Adrenal gland (tissue), 12 donors: ENCODE measurements around the gene DCLK2. TPM values are rescaled to one million over a fixed set of nuclear protein-coding genes. Genes with fewer than 3 reads are reported as not detected.

Experiments used
- DNase-seq, 7 donors: peaks; one replicate each; pipeline ENCODE4 v3.0.0-alpha.2; 2019 to 2020
- H3K27ac ChIP-seq, 5 donors: fragments of 200-600 bp; sonication (generic) in 4 of 5; 1 replicate in 3 of 5; 2 replicates in 2 of 5; pipeline versions ENCODE4 v1.5.1 to v1.8.0; 2016 to 2020; ENCODE audit warnings: mild to moderate bottlenecking in 1 of 5
- H3K27me3 ChIP-seq: fragments of 200-600 bp; 2 replicates; pipeline ENCODE4 v1.8.0; 2021
- H3K36me3 ChIP-seq, 2 donors: fragments of 200-600 bp; replicated peaks in 1 of 2; 1 replicate in 1 of 2; 2 replicates in 1 of 2; pipeline versions ENCODE4 v1.5.1 to v1.8.0; 2018 to 2022
- H3K4me1 ChIP-seq, 2 donors: fragments of 200-600 bp; replicated peaks in 1 of 2; 1 replicate in 1 of 2; 2 replicates in 1 of 2; pipeline versions ENCODE4 v1.5.1 to v1.8.0; 2018 to 2021
- H3K4me3 ChIP-seq, 4 donors: fragments of 200-600 bp; sonication (generic) in 3 of 4; one replicate each; pipeline ENCODE4 v1.5.1; 2016 to 2018
- H3K9me3 ChIP-seq, 3 donors: fragments of 200-600 bp; sonication (generic) in 1 of 3; replicated peaks in 1 of 3; 1 replicate in 2 of 3; 2 replicates in 1 of 3; pipeline versions ENCODE4 v1.5.1 to v1.8.0; 2016 to 2021
- POLR2A ChIP-seq, 2 donors: fragments of 450-650 bp; IDR thresholded peaks; one replicate each; pipeline ENCODE4 v1.6.1; 2017; ENCODE audit warnings: antibody characterized with exemption in 2 of 2, mild to moderate bottlenecking in 2 of 2, moderate library complexity in 1 of 2
- WGBS, 4 donors: extraction: QIAGEN DNeasy Blood & Tissue Kit in 2 of 4; methylation state at CpG; one replicate each; pipeline versions ENCODE4 v1.1.5 to v1.1.7; 2013 to 2017; 5-methylcytosine and 5-hydroxymethylcytosine counted together
- intact Hi-C, 2 donors: fragments of 100-400 bp; cut with DNase I; formaldehyde crosslinking; loops; one replicate each; pipeline versions ENCODE4 v1.14.1 to v1.15.0; 2022 to 2023
- polyA plus RNA-seq, 3 donors: library from polyadenylated mRNA; stranded (reverse); fragments of 200-250 nt in 2 of 3; fragments of 350-450 nt in 1 of 3; fragmentation: Illumina TruSeq in 1 of 3; extraction: RNeasy Lipid Tissue Mini Kit (QIAGEN cat#74804) in 1 of 3; gene quantifications; one replicate each; pipeline ENCODE4 v1.2.3, GENCODE V29; 2013 to 2014
- total RNA-seq, 9 donors: library from RNA; depleted of rRNA in 4 of 9; stranded (reverse); fragments of >200 nt in 4 of 9; fragments of 120-200 nt in 1 of 9; fragmentation: NEBNext Ultra II Directional in 1 of 9; extraction: Animal tissue kit (Norgen Biotek cat#: 25700) in 1 of 9; gene quantifications; one replicate each; pipeline versions ENCODE4 v1.1.0 to v1.2.4, GENCODE V29; 2013 to 2023
- TF ChIP-seq, protein P1 (sequence below), 6 experiments: fragments of 450-650 bp in 4 of 6; fragments of 200-600 bp in 2 of 6; sonication (generic) in 1 of 6; IDR thresholded peaks; 1 replicate in 5 of 6; 2 replicates in 1 of 6; pipeline versions ENCODE4 v1.5.1 to v1.8.0; 2016 to 2021; ENCODE audit warnings: antibody characterized with exemption in 6 of 6, mild to moderate bottlenecking in 2 of 6, moderate library complexity in 1 of 6
- donor health status: healthy with polysubstance abuse.
- donor health status: Bipolar disorder and iron deficiency.
- donor health status: DM: yes; HTN: yes; CAD: no.
- donor health status: DM: no; HTN: no; CAD: no.
- donor health status: DM: no; HTN: no; CAD: no.
- donor health status: DM: yes; HTN: yes; CAD: no.

DCLK2 gene
- total and polyA plus RNA-seq, 12 donors: 2.9 to 11.4 (median 6.3) TPM

DNA sequence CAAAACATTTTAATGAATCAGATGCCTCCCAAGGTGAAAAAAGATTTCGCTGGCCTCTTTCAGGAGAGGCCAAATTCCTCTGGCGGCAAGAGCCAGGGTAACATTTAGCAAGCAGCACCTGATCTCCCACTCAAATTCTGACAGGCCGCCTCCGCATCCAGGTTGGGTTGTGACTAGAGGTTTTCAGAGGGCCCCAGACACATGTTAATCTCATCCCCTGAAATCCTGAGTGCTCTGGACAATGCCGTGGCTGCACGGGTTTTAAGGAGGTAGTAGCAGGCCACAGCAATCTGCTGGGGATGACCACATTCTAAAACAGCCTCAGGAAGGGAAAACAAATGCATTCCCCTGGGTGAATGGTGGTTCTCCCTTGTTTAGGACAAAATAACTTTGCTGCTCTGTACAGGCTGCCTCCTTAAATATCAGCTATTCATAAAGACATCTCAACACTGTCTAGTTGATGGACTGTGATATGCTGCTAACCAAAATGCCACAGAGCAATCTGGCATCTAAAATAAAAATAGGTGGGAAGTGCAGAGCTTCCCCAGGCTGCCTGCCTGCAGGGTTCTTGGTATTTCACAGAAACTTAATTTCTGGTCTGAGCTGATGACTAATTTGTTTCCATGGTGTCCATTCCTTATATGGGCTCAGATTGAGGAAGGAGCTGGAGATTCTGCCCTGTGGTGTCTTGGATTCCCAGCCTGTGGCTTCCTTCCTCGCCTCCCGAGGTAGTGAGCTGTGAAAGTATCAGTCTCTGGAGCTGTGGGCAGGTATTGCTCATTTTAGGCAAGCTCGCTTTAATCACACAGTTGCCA, 202.0 kb downstream of the DCLK2 start:
- DNase-seq: no peak
- intact Hi-C loops: no loop called here
- no peaks in the 10 kb centered on the region for H3K27me3 ChIP-seq
- no peaks in the 10 kb centered on the region for H3K9me3 ChIP-seq
- H3K4me1 ChIP-seq: no peaks in the 10 kb centered on the region
- WGBS, 4 donors: 71 to 84% (median 77%) methylated on average over 9 of the region's 9 CpGs
- no peaks in the 10 kb centered on the region for H3K36me3 ChIP-seq
- TF ChIP-seq POLR2A (IDR thresholded peaks at IDR 0.05): no peak
- TF ChIP-seq, protein P1, sequence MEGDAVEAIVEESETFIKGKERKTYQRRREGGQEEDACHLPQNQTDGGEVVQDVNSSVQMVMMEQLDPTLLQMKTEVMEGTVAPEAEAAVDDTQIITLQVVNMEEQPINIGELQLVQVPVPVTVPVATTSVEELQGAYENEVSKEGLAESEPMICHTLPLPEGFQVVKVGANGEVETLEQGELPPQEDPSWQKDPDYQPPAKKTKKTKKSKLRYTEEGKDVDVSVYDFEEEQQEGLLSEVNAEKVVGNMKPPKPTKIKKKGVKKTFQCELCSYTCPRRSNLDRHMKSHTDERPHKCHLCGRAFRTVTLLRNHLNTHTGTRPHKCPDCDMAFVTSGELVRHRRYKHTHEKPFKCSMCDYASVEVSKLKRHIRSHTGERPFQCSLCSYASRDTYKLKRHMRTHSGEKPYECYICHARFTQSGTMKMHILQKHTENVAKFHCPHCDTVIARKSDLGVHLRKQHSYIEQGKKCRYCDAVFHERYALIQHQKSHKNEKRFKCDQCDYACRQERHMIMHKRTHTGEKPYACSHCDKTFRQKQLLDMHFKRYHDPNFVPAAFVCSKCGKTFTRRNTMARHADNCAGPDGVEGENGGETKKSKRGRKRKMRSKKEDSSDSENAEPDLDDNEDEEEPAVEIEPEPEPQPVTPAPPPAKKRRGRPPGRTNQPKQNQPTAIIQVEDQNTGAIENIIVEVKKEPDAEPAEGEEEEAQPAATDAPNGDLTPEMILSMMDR (IDR thresholded peaks at IDR 0.05): no peak
- H3K27ac ChIP-seq: no peak overlapping the region
- H3K4me3 ChIP-seq: no peak overlapping the region

DNA sequence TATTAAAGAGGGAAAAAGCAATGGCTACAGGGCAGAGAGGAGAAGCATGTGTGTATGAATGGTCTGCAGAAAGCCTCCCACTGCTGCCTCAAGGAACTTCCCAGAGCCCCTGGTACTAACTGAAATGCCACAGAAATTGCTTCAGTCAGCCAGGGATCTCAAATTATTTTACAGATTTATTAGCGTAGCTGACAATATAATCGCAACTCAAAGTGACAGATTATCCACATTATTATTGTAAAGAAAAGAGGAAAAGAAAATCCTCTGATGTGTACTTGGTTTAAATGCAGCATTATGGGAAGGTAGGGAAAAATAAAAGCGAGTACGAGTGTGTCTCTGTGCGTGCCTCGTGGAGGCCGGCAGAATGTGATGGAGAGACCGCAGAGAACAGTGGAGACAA, 202.7 kb downstream of the DCLK2 start:
- TF ChIP-seq, protein P1 (IDR thresholded peaks at IDR 0.05): no peak
- no peak for TF ChIP-seq POLR2A (IDR thresholded peaks at IDR 0.05)
- intact Hi-C loops: no loop called here

DNA sequence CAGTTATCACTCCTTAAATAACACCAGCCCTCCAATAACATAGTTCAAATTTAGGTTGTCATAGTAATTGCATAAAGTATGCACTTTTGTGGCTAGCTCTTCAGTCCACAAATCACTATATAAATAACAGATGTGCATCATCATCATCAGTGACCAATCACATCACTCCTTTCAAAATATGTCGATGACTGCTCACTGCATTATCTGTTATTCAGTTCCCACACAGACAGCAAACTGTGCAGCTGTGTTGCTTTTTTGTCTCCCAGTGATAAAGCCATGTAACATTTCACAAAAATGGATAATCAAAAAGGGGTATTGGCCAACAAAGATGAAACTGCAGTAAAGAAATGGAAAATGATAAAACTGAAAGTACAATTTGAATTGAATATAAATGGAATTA, 205.4 kb downstream of the DCLK2 start:
- 85 to 94% (median 91%) methylated on average over 1 of the region's 1 CpG for WGBS, 4 donors
- Histone ChIP-seq H3K4me1 (no peaks in the 10 kb centered on the region), H3K36me3 (no peaks in the 10 kb centered on the region), H3K27ac (no peak overlapping the region), H3K4me3 (no peak overlapping the region), H3K27me3 (no peaks in the 10 kb centered on the region), H3K9me3 (no peaks in the 10 kb centered on the region)
- TF ChIP-seq, protein P1 (IDR thresholded peaks at IDR 0.05): no peak
- no peak for TF ChIP-seq POLR2A (IDR thresholded peaks at IDR 0.05)
- intact Hi-C loops: no loop called here
- DNase-seq: no peak

More for the DNA sequence above, 202.7 kb downstream of the DCLK2 start:
- no peak for DNase-seq
- no peak overlapping the region for H3K27ac ChIP-seq
- H3K36me3 ChIP-seq: no peaks in the 10 kb centered on the region
- H3K4me1 ChIP-seq: no peaks in the 10 kb centered on the region
- WGBS, 4 donors: 93 to 98% (median 96%) methylated on average over 8 of the region's 8 CpGs
- H3K9me3 ChIP-seq: no peaks in the 10 kb centered on the region
- H3K4me3 ChIP-seq: no peak overlapping the region
- no peaks in the 10 kb centered on the region for H3K27me3 ChIP-seq

DNA sequence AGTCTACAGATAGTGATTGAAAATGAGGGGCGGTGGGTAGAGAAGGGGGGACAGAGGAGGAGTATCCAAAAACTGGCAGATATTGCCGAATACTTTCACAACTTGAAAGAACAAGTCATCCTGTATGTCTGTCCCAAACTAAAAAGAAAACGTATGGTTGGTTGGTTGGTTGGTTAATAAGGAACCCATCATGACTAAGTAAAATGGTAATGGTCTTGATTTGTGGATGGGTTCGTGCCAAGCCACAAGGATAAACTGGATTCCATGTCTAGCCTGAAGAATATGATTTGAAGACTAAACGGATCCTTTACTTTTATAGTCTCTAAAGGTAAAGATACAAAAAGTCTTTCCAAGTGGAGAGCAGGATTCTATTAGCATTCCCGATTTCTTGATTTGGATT, 208.4 kb downstream of the DCLK2 start:
- H3K9me3 ChIP-seq: no peaks in the 10 kb centered on the region
- intact Hi-C loops: no loop called here
- H3K27me3 ChIP-seq: no peaks in the 10 kb centered on the region
- DNase-seq: no peak
- WGBS, 4 donors: 78 to 95% (median 87%) methylated on average over 6 of the region's 6 CpGs
- no peak overlapping the region for H3K4me3 ChIP-seq
- H3K4me1 ChIP-seq: no peaks in the 10 kb centered on the region
- H3K27ac ChIP-seq: no peak overlapping the region
- TF ChIP-seq, protein P1 (IDR thresholded peaks at IDR 0.05): no peak
- no peak for TF ChIP-seq POLR2A (IDR thresholded peaks at IDR 0.05)
- H3K36me3 ChIP-seq: no peaks in the 10 kb centered on the region
